HepG2 (cell line): ENCODE results near the gene GALNT9. TPM values are rescaled to one million over a fixed set of nuclear protein-coding genes. Genes with fewer than 3 reads are reported as not detected.

Experiments used
- ATAC-seq: fragments of 200-7000 bp; cut with Tn5 transposase; 3 replicates; pipeline ENCODE4 v1.9.1; 2020; ENCODE audit warnings: mild to moderate bottlenecking, moderate library complexity
- BruUV-seq: library from RNA; stranded (reverse); fragments of 400-500 nt; replicated peaks from 2 replicates; lab custom pipeline; 2021; lab: Mats Ljungman, UMichigan
- CTCF ChIA-PET: fragments of 300-600 bp; formaldehyde crosslinking; extraction: SDS; loops from one replicate; lab custom pipeline; 2021; ENCODE audit warnings: low total read pairs, inconsistent platforms, low intra/inter-chr PET ratio; lab: Yijun Ruan, JAX
- POLR2A ChIA-PET: fragments of 350-600 bp; sonication (Branson Sonifier 250); formaldehyde crosslinking; loops from one replicate; lab custom pipeline; 2020; ENCODE audit warnings: antibody characterized with exemption, inconsistent platforms; lab: Yijun Ruan, JAX
- DNase-seq: peaks from one replicate; pipeline ENCODE4 v3.0.0-alpha.2; 2015; ENCODE audit warnings: low spot score
- FAIRE-seq: peaks from 3 replicates; lab custom pipeline; 2011; peaks lifted over from hg19 to GRCh38; lab: Jason Lieb, UNC
- H2AFZ ChIP-seq: one replicate; pipeline ENCODE4 v1.6.1; 2011; ENCODE audit warnings: low read length, inconsistent platforms
- H3K27ac ChIP-seq: fragments of 300-600 bp; 3 replicates; pipeline ENCODE4 v1.8.0; 2011; ENCODE audit warnings: mixed run types, mild to moderate bottlenecking, mixed read lengths, low read length, inconsistent platforms; ENCODE audit not compliant: insufficient read depth; ENCODE audit errors: extremely low read length
- H3K27me3 ChIP-seq, 2 experiments: fragments of 200-600 bp in 1 of 2; 2 replicates in 1 of 2; 3 replicates in 1 of 2; pipeline versions ENCODE4 v1.6.0 to v1.8.0; 2011; ENCODE audit warnings: low read length in 2 of 2, mild to moderate bottlenecking in 2 of 2, moderate library complexity in 2 of 2, inconsistent platforms in 1 of 2; ENCODE audit not compliant: insufficient read depth in 2 of 2, control insufficient read depth in 1 of 2
- H3K36me3 ChIP-seq, 2 experiments: fragments of 200-600 bp in 1 of 2; replicated peaks in 1 of 2; 2 replicates in 1 of 2; 3 replicates in 1 of 2; pipeline versions ENCODE4 v1.5.1 to v1.8.0; 2011; ENCODE audit warnings: low read length in 2 of 2, inconsistent platforms in 1 of 2; ENCODE audit not compliant: insufficient read depth in 2 of 2, control insufficient read depth in 1 of 2
- H3K4me1 ChIP-seq: 2 replicates; pipeline ENCODE4 v1.5.1; 2012; ENCODE audit warnings: low read length, inconsistent platforms; ENCODE audit not compliant: insufficient read depth
- H3K4me2 ChIP-seq: 2 replicates; pipeline ENCODE4 v1.6.0; 2011; ENCODE audit warnings: low read depth, low read length, inconsistent platforms
- H3K4me3 ChIP-seq, 3 experiments: fragments of 200-600 bp in 1 of 3; sonication (generic), shearing (Covaris generic) in 1 of 3; replicated peaks in 1 of 3; 2 replicates each; pipeline ENCODE4 v1.5.1; 2011 to 2016; ENCODE audit warnings: low read length in 3 of 3, inconsistent platforms in 2 of 3, low read depth in 2 of 3, mild to moderate bottlenecking in 2 of 3, control low read depth in 1 of 3, mixed read lengths in 1 of 3; ENCODE audit not compliant: insufficient read depth in 1 of 3
- H3K79me2 ChIP-seq: one replicate; pipeline ENCODE4 v1.6.1; 2011; ENCODE audit warnings: low read length, inconsistent platforms; ENCODE audit not compliant: insufficient read depth
- H3K9ac ChIP-seq: 2 replicates; pipeline ENCODE4 v1.6.0; 2011; ENCODE audit warnings: mild to moderate bottlenecking, low read depth, low read length, inconsistent platforms; ENCODE audit not compliant: insufficient read depth
- H3K9me3 ChIP-seq: 2 replicates; pipeline ENCODE4 v1.5.1; 2012; ENCODE audit warnings: mild to moderate bottlenecking, low read length
- H4K20me1 ChIP-seq: 2 replicates; pipeline ENCODE4 v1.6.0; 2011; ENCODE audit warnings: inconsistent platforms, mild to moderate bottlenecking, low read length, moderate library complexity; ENCODE audit not compliant: insufficient read depth
- BORCS8-MEF2B ChIP-seq: sonication (generic); formaldehyde crosslinking; IDR thresholded peaks from 2 replicates; pipeline ENCODE4 v1.8.0; 2022; ENCODE audit warnings: mild to moderate bottlenecking, missing genetic modification reagents
- CEBPG ChIP-seq: IDR thresholded peaks from 2 replicates; pipeline ENCODE4 v1.6.1; 2016
- GPN1 ChIP-seq: sonication (generic); formaldehyde crosslinking; IDR thresholded peaks from 2 replicates; pipeline ENCODE4 v1.5.1; 2020; ENCODE audit warnings: missing genetic modification reagents, borderline replicate concordance
- KDM6A ChIP-seq: IDR thresholded peaks from 2 replicates; pipeline ENCODE4 v1.6.1; 2016; ENCODE audit warnings: low read depth
- MAFG ChIP-seq: sonication (generic); formaldehyde crosslinking; IDR thresholded peaks from 2 replicates; pipeline ENCODE4 v1.5.1; 2020; ENCODE audit warnings: mild to moderate bottlenecking, missing genetic modification reagents
- MLLT10 ChIP-seq: sonication (generic); formaldehyde crosslinking; IDR thresholded peaks from 2 replicates; pipeline ENCODE4 v1.4.0; 2020; ENCODE audit warnings: missing genetic modification reagents
- NCOA1 ChIP-seq: sonication (generic); formaldehyde crosslinking; IDR thresholded peaks from 2 replicates; pipeline ENCODE4 v1.9.0; 2021; ENCODE audit warnings: missing genetic modification reagents
- POLR2A ChIP-seq, 2 experiments: IDR thresholded peaks; 2 replicates each; pipeline ENCODE4 v1.6.1; 2011; ENCODE audit warnings: low read depth in 2 of 2, low read length in 2 of 2, mild to moderate bottlenecking in 1 of 2, moderate library complexity in 1 of 2; ENCODE audit not compliant: insufficient read depth in 1 of 2
- REXO4 ChIP-seq: sonication (generic); formaldehyde crosslinking; IDR thresholded peaks from 2 replicates; pipeline ENCODE4 v1.8.0; 2022; ENCODE audit warnings: missing genetic modification reagents, mild to moderate bottlenecking, borderline replicate concordance
- SP2 ChIP-seq: sonication (generic); formaldehyde crosslinking; IDR thresholded peaks from 2 replicates; pipeline ENCODE4 v1.5.1; 2020; ENCODE audit warnings: mild to moderate bottlenecking, missing genetic modification reagents
- TEAD2 ChIP-seq: sonication (generic); formaldehyde crosslinking; IDR thresholded peaks from 2 replicates; pipeline ENCODE4 v1.9.0; 2021; ENCODE audit warnings: missing genetic modification reagents
- ZNF556 ChIP-seq: sonication (generic); formaldehyde crosslinking; IDR thresholded peaks from 2 replicates; pipeline ENCODE4 v1.4.0; 2020; ENCODE audit warnings: mild to moderate bottlenecking, missing genetic modification reagents, borderline replicate concordance
- WGBS: methylation state at CpG from one replicate; pipeline ENCODE4 v1.1.6; 2017; ENCODE audit warnings: low lambda C conversion rate; 5-methylcytosine and 5-hydroxymethylcytosine counted together
- in situ Hi-C: cut with HindIII; loops from 2 replicates; pipeline ENCODE4 v1.10.0; 2017; ENCODE audit warnings: low pct_unique_long_range_greater_than_20kb; ENCODE audit not compliant: extremely low pct_ligation_motif_present
- intact Hi-C: fragments of 100-400 bp; cut with micrococcal nuclease; formaldehyde crosslinking; loops from one replicate; pipeline ENCODE4 v1.10.0; 2022; ENCODE audit not compliant: unreplicated experiment
- polyA plus RNA-seq, 8 experiments: library from polyadenylated mRNA; depleted of rRNA in 3 of 8; stranded (reverse) in 7 of 8; unstranded in 1 of 8; fragments of >200 nt; fragmentation: Illumina TruSeq in 4 of 8; extraction: Trizol in 4 of 8; gene quantifications; 2 replicates each; pipeline versions ENCODE4 v1.2.1 to v1.2.3, GENCODE V29; 2011 to 2016; ENCODE audit warnings: low read depth in 4 of 8, missing spikeins in 1 of 8, mixed read lengths in 1 of 8; ENCODE audit not compliant: insufficient read depth in 1 of 8
- total RNA-seq, 5 experiments: library from RNA; depleted of rRNA; stranded (reverse); fragments of >200 nt; fragmentation: Illumina TruSeq; extraction: Trizol; gene quantifications; 2 replicates each; pipeline ENCODE4 v1.2.3, GENCODE V29; 2016; ENCODE audit warnings: low read depth in 1 of 5
- TF ChIP-seq, protein P1 (sequence below): IDR thresholded peaks from 2 replicates; pipeline ENCODE4 v1.6.1; 2016; ENCODE audit warnings: low read depth, missing genetic modification reagents, missing compliant biosample characterization
- TF ChIP-seq, protein P2 (sequence below): sonication (generic); formaldehyde crosslinking; IDR thresholded peaks from 2 replicates; pipeline ENCODE4 v1.5.1; 2020; ENCODE audit warnings: mild to moderate bottlenecking, missing genetic modification reagents, borderline replicate concordance

Gene GALNT9
- total and polyA plus RNA-seq, 2 of the 13 experiments (the other 11 are each of a cell fraction or from before 2014, with no cell fraction given): 0.04 TPM; not detected in 1

DNA sequence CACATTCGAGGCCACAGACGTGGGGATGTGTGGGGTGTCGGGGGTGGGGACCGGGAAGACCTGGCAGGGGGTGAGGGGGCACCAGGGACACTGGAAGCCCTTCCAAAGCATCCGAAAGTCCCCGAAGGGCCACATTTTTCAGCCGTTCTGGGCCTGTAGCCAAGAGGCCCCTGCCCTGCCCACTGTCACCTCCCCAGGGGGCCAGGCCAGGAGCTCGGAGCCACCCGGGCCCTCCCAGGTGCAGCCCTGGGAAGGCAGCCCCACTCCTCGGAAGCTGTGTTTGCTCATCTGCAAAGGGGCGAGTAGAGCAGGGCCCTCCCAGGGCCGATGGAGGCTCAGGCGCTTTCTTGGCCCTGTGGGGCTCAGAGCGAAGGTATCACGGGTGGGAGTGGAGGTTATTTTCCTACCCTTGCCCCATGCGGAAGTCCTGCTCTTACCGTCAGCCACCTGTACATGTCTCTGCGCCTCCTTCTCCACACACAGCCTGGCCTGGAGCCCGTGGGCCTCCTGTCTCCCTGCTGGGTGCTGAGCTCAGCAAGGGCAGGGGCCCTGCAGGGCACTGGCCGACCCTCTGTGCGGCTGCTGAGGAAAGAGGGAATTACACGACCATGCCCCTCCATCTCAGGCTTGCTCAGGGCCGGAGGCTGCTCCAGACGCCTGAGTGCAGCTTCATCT lies 158.0 kb downstream of the GALNT9 start (continued):
- TF ChIP-seq, protein P1, sequence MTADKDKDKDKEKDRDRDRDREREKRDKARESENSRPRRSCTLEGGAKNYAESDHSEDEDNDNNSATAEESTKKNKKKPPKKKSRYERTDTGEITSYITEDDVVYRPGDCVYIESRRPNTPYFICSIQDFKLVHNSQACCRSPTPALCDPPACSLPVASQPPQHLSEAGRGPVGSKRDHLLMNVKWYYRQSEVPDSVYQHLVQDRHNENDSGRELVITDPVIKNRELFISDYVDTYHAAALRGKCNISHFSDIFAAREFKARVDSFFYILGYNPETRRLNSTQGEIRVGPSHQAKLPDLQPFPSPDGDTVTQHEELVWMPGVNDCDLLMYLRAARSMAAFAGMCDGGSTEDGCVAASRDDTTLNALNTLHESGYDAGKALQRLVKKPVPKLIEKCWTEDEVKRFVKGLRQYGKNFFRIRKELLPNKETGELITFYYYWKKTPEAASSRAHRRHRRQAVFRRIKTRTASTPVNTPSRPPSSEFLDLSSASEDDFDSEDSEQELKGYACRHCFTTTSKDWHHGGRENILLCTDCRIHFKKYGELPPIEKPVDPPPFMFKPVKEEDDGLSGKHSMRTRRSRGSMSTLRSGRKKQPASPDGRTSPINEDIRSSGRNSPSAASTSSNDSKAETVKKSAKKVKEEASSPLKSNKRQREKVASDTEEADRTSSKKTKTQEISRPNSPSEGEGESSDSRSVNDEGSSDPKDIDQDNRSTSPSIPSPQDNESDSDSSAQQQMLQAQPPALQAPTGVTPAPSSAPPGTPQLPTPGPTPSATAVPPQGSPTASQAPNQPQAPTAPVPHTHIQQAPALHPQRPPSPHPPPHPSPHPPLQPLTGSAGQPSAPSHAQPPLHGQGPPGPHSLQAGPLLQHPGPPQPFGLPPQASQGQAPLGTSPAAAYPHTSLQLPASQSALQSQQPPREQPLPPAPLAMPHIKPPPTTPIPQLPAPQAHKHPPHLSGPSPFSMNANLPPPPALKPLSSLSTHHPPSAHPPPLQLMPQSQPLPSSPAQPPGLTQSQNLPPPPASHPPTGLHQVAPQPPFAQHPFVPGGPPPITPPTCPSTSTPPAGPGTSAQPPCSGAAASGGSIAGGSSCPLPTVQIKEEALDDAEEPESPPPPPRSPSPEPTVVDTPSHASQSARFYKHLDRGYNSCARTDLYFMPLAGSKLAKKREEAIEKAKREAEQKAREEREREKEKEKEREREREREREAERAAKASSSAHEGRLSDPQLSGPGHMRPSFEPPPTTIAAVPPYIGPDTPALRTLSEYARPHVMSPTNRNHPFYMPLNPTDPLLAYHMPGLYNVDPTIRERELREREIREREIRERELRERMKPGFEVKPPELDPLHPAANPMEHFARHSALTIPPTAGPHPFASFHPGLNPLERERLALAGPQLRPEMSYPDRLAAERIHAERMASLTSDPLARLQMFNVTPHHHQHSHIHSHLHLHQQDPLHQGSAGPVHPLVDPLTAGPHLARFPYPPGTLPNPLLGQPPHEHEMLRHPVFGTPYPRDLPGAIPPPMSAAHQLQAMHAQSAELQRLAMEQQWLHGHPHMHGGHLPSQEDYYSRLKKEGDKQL: no peak

DNA sequence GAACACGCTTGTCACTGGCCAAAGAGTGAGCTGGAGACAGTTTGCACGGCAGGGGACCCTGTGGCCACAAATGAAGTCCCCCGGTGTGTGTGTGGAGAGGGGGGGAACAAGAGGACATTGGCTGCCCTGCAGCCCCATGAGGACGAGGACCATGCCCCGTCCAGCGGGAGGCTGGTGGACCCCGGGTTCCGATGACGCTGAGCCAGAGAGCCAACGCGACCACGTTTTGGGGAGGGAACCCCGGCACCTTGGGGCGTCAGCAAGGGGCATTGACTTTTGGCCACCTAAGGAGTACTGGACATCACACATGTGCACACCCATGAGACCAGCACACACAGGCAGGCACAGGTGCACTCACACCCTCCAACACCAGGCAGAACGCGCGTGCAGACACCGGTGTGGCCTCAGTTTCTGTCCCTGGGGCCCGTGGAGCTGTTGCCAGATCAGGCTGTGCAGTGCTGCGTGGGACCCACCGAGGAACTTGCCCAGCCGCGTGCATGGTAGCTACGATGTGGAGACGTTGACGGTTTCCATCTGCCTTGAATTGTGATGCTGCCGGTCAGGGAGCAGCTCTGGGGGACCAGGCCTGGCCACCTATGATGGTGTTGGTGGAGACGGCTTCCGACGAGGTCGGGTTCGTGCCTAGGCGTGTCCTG lies 158.6 kb downstream of the GALNT9 start:
- in situ Hi-C loops: no loop called here
- DNase-seq (no peak), FAIRE-seq (no peak), ATAC-seq (peak; percentile 9; the same call in 1 of the 3 replicates)
- no peak overlapping the region for H3K27ac ChIP-seq
- no peak overlapping the region for H2AFZ ChIP-seq
- no peak overlapping the region for H3K4me3 ChIP-seq
- H4K20me1 ChIP-seq: peaks cover 4% of the 10 kb centered on the region; the same call in 1 of the 2 replicates
- H3K9me3 ChIP-seq: no peaks in the 10 kb centered on the region
- intact Hi-C loops: no loop called here
- H3K9ac ChIP-seq: no peak overlapping the region
- no TSS peak for BruUV-seq
- no peaks in the 10 kb centered on the region for H3K79me2 ChIP-seq
- 49% methylated on average over 13 of the region's 33 CpGs for WGBS
- ChIA-PET CTCF (no interaction called here), POLR2A (no interaction called here)
- H3K36me3 ChIP-seq: no peaks in the 10 kb centered on the region
- no peaks in the 10 kb centered on the region for H3K4me1 ChIP-seq
- H3K27me3 ChIP-seq: peaks cover 21 to 68% of the 10 kb centered on the region in 2 experiments; a peak in 4 of 5 replicates
- H3K4me2 ChIP-seq: no peak overlapping the region
- TF ChIP-seq MAFG (CRISPR knock-in tag) (no peak), CEBPG (CRISPR knock-in tag) (no peak), MLLT10 (no peak), REXO4 (CRISPR knock-in tag) (no peak), POLR2A (IDR thresholded peaks at IDR 0.05; ENCODE audit: insufficient read depth in 1 of 2, low read depth in 2 of 2, low read length in 2 of 2) (no peak), NCOA1 (CRISPR knock-in tag) (no peak), TEAD2 (CRISPR knock-in tag) (no peak), BORCS8-MEF2B (CRISPR knock-in tag) (no peak), KDM6A (CRISPR knock-in tag) (no peak), ZNF556 (CRISPR knock-in tag) (no peak), SP2 (CRISPR knock-in tag) (no peak), GPN1 (CRISPR knock-in tag) (no peak)
- TF ChIP-seq, protein P2, sequence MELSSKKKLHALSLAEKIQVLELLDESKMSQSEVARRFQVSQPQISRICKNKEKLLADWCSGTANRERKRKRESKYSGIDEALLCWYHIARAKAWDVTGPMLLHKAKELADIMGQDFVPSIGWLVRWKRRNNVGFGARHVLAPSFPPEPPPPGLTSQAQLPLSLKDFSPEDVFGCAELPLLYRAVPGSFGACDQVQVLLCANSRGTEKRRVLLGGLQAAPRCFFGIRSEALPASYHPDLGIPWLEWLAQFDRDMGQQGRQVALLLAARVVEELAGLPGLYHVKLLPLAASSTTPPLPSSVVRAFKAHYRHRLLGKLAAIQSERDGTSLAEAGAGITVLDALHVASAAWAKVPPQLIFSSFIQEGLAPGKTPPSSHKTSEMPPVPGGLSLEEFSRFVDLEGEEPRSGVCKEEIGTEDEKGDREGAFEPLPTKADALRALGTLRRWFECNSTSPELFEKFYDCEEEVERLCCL: no peak
